Activated CD4-positive, alpha-beta T cell treated with anti-CD3 and anti-CD28 coated beads, Interleukin-2, amount 50 U/mL, for 48 hours (primary cell): ENCODE measurements around the gene TIPIN.

Experiments
- DNase-seq, 2 experiments: peaks; one replicate each; pipeline ENCODE4 v3.0.0-alpha.2; 2020

Gene TIPIN

DNA sequence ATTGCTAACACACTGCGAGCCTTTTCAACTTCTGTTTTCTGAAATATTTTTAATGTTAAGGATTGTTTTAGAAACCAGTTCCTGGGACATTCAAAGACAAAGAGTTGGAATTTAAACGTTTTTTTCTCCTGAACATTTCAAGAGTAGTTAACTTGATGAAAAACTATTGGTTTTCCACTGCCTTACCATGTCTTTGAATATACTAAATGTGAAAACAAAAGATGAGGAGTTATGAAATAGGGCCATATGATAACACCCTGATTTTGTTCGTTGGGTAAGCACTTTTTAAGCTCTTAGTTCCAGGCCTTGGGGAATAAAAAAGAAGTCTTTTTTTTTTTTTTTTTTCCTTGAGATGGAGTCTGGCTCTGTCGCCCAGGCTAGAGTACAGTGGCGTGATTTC lies 60.3 kb downstream of the TIPIN start:
- DNase-seq, result no peak

DNA sequence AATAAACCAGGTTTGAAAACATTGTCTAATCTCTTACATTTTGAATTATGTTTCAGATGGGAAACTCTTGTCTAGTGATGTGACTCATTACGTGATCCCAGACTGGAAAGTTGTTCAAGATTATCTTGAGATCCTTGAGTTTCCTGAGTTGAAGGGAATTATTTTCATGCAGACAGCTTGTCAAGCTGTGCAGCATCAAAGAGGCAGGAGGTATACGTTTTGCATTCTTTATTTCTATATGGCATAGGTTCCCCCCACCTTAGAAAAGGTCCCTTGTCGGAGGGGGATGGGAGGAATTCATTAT lies 61.6 kb downstream of the TIPIN start:
- DNase-seq, result no peak

DNA sequence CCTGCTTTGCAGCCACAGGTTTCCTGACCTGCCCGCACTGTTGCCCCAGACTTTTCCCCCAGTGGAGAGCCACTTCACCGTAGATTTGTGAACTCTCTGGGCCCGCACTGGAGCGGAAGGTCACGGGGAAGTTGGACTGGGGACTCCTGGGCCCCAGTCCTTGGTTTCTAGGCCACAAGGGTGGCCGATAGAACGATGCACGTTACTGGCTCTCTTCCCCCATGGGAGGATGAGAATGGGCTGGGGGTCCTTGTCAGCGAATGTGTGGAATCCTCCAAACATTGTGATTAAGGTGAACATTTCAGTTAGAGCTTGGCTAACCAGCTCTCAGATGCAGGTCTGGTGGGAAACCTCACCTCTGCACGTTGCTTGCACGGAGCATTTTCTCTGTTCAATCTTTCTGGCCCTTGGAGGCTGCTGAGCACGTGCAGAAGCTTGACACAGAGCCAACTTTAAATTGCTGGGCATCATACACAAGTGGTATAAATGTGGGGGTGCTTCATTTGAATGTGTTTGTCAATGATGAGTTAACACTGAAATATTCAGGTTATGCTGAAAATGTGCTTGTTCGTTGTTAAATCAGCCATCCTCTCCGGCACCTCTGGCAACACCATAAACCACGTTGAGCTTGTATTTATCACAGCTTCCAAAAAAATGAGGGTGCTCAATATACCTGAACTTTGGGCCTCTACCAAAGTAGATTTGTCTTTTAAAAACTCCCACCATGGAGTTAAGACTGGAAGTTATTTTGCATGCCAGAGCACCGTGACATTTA lies 62.1 kb downstream of the TIPIN start:
- DNase-seq, result peak; percentile 13 to 35

DNA sequence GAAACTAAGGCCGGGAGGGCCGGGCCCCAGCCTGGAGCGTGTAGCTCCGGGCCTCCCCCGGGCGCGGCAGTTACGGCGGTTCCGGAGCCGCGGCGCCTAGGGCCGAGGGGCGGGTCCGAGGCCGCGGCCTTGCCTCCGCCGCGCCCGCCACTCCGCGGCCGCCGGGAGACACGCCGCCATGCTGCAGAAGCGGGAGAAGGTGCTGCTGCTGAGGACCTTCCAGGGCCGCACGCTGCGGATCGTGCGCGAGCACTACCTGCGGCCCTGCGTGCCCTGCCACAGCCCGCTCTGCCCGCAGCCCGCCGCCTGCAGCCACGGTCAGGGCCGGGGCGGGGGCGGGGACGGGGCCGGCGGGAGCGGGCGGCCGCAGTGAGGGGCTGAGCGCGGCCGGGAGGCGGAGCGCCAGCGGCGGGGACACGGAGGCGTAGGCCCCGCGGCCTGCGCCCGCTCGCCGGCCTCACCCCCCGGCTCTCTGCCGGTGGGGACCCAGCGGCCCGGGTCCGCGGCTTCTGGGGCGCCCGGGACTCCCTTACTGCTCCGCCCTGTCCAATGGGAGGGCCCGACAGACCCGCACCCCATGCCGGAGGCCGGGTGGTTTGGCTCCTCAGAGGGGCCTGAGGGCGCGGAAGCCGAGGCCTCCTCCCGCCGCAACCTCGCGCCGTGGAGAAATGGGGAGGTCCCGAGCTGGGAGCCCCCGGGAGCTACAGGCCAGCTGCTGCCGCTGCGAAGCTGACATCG lies 62.9 kb downstream of the TIPIN start, which contains the start of gene DIS3L:
Gene DIS3L, plus strand, starts transcription at position 150 of the 738 bp plus-strand sequence. Its CDS starts 29 bp downstream, at position 179.
- peak; percentile 59 to 68 for DNase-seq

DNA sequence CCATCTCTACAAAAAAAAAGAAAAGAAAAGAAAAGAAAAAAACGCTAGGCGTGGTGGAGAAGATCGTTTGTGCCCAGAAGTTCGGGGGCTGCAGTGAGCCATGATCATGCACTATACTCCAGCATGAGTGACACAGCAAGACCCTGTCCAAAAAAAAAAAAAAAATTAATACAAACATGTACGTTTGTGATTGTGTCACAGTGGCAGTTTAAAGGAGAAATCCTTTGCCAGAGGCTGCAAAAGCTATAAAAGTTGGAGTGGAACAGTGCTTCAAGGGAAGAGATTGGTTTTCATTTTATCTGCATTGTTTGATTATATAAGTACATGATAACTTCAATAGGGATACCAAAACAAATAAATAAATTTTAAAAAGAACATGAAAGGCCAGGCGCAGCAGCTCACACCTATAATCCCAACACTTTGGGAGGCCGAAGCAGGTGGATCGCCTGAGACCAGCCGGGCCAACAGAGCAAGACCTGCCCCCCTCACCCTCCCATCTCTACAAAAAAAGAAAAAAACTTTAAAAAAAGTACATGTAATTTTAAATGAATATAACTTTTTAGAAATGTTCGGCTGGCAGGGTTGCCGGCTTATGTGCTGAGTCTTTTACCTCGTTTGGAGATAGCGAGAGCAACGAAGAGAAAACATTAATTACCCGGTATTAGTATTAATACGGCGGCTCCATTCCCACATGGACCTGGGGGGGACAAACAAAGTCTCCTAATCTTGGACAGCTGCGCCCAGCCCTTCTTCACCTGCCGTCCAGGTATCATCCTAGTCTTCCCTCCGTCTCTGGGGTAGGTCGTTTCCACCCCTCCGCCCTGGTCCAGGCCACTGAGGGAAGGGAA lies 63.7 kb downstream of the TIPIN start:
- DNase-seq, result peak in 1 of 2 experiments; percentile 8

DNA sequence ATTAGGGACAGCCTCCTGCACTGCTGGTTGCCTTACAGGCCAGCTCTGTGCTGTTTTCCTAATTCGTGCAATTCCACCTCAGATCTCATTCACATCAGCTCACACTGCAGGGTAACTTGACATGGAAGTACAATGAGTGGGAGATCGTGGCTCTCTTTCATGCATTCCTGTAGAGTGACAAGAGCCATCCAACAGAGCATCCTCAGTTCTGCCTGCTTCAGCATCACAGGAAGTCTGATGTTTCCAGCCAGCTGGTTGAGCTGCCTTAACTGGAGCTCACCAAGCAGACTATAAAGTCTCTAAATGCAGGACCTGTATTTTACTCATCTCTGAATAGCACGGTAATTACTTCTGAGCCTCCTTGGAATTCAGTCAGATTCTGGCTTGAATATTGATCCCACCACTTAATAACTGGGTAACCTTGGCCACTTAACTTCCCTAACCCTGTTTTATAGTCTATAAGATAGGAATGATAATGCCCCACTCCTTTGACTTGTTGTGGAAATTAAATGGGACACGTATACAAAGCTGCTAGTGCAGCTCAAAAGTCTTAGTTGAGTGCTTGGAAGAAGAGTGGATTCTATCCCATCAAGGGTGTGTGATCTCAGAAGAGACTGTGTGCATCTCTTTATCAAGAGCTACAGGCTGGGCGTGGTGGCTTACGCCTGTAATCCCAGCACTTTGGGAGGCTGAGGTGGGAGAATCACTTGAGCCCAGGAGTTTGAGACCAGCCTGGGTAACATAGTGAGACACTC lies 64.5 kb downstream of the TIPIN start:
- DNase-seq, result no peak

DNA sequence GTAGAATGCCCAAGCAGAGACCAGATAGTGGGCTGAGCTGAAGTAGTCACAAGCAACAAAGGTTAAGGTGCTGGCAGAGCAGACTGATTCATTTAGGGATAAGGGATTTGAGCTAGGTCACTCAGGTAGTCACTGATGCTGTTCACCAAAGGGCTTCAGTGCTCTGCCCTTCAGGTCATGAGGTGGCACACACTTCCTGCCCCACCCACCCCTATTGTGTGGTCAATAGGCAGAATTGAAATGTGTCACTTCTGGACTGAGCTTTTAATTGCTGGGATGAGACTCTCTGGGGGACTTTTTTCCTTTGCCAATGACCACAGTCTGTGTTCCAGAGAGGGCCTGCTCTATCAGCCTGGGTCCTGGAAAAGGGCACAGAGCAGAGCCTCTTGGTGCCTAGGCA lies 66.0 kb downstream of the TIPIN start:
- peak; percentile 7 for DNase-seq

DNA sequence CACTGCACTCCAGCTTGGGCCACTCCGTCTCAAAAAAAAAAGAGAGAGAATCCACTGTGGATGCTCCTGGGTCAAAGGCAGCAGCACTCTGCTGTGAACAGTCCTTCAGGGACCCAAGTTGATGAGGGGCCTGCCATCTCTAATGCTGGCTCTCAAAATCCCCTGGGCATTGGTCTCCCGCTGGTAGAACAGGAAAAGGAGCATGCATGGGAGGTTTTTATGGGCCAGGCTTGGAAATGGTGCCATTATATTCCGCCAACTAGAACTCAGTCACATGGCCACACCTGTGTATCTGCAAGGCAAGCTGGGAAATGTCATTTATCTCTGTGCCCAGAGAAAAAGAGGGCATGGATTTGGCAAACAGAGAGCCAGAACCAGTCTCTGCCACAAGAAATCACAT lies 66.5 kb downstream of the TIPIN start:
- DNase-seq, result no peak

DNA sequence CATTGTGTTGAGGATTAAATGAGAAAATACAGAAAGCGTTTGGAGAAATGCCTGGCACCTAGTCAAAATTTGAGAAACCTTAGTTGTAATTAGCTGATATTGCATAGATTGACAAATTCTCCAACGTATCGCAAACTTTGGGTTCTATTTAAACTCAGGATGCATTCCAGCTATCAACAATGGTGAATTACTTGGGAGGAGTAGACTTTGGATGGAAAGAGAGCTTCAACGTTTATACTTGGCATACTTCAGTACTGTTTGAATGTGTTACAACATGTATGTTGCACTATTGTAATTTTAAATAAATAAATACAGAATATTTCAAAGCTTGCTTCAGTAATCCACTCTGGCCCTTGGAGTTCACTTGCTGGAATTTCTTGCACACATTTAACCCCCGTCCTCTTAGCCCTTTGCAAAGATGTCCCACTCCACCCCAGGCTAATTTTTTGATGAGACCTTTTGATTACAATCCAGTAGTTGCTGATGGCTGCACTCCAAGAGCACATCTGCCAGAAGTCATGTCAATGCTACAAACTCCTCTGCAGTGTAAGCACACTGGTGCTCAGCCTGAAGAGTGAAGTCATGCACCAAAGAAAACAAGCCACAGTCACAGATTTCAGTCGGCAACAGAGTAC lies 67.8 kb downstream of the TIPIN start:
- no peak for DNase-seq

DNA sequence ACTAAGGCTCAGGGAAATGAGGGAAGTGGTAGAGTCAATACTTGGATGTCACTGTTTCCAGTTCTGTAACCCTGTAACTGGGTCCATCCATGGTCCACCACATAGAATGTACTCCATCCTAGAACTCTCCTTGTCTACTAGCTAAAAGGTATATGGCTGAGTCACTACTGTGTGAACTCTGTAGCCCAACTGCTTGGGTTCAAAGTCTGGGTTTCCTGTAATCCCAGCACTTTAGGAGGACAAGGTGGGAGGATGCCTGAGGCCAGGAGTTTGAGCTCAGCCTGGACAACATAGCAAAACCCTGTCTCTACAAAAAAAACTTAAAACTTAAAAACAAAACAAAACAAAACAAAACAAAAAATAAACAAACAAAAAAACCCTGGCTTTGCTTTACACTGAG lies 68.4 kb downstream of the TIPIN start:
- DNase-seq, result no peak

DNA sequence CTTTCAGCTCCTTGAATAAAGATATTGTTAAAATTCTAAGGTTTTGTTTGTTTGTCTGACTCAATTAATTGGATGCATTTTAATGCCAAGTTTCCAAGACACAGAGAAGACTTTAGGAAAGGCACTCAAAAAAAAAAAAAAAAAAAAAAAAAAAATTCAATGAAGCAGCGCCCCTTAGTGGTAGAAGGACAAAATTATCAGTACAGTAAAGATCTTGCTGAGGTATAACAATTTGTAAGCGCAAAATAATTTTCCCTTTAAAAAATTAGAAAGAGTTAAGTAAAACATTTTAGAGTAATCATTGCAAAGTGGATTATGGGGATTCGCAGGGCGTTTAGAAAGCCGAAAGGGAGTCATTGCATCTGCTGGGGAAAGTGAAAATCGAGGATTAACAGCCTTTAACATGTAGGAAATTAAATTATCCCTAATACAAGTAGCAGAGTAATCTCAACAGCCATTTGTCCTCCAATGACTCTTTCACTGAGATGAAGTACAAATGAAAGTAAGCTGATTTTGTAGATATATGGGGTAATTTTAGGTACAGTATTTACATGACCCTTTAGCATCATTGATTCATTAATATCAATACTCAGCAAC lies 68.9 kb downstream of the TIPIN start:
- no peak for DNase-seq
